ENCODE measurements around the gene C9orf50. TPM values are rescaled to one million over a fixed set of nuclear protein-coding genes. Genes with fewer than 3 reads are reported as not detected.
A peak's percentile ranks its signal among the peaks of the same experiment; 100 is the strongest.

Gene C9orf50
- total RNA-seq, 1 donor from 2014 or later: 0.87 TPM

DNA sequence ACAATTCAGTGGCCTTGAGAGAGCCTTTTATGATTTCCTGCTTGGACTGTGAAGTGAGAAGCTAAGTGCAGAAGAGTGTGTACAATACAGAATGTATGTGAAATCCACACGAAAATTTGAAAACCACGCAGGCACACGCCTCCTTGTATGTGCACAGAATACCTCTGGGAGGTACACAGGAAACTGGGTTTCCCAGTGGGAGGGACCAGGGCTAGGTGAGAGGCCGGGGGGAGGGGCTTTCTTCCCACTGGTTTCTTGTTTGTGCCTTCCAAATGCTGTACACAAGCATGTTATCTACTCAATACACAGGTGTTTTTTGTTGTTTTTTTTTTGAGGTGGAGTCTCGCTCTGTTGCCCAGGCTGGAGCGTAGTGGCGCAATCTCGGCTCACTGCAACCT is 16.1 kb downstream of the C9orf50 start:
- Mint-ChIP-seq H3K27me3 (ENCODE audit: low read depth) (no peaks in the 10 kb centered on the region), H3K4me3 (no peak overlapping the region), H3K27ac (peak overlapping the region; percentile 88), H3K36me3 (no peaks in the 10 kb centered on the region), H3K9me3 (no peaks in the 10 kb centered on the region), H3K4me1 (peaks cover 38% of the 10 kb centered on the region)
- TF ChIP-seq, protein P1, sequence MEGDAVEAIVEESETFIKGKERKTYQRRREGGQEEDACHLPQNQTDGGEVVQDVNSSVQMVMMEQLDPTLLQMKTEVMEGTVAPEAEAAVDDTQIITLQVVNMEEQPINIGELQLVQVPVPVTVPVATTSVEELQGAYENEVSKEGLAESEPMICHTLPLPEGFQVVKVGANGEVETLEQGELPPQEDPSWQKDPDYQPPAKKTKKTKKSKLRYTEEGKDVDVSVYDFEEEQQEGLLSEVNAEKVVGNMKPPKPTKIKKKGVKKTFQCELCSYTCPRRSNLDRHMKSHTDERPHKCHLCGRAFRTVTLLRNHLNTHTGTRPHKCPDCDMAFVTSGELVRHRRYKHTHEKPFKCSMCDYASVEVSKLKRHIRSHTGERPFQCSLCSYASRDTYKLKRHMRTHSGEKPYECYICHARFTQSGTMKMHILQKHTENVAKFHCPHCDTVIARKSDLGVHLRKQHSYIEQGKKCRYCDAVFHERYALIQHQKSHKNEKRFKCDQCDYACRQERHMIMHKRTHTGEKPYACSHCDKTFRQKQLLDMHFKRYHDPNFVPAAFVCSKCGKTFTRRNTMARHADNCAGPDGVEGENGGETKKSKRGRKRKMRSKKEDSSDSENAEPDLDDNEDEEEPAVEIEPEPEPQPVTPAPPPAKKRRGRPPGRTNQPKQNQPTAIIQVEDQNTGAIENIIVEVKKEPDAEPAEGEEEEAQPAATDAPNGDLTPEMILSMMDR (IDR thresholded peaks at IDR 0.05; ENCODE audit: unreplicated experiment): no peak
- no peak for DNase-seq (ENCODE audit: low spot score in 2 of 2, unreplicated experiment in 2 of 2)

DNA sequence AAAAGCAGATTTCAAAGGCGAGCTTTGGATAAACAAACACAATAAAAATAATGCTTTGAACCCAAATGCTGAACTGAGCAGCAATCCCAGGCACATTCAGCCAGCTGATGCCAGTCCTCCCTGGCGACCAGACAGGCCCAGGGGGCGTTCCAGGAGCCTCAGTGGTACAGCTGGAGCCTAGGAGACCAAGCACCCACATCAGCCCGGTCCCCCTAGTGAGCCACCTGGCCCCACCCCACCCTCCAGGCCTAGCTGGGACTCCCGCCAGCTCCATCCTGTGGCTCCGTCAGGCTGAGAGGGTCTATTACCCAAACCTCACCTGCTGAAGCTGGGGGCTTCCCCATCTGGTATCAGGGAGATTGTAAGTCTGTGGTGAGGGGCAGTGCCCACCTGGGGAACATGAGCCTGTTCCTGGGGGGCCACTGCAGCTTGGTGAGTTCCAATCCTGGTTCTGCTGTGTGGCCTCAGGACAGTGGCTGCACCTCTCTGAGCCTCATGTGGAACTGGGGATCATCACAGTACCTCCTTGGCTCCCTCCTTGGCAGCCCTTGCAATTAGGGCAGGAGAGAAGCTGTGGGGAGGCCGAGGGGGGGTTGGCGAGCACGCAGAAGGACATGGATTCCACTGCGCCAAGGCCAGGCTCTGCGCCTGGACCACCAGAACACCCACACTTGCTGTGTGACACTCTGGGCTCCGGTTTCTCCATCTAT is 16.7 kb downstream of the C9orf50 start:
- DNase-seq (ENCODE audit: low spot score in 2 of 2, unreplicated experiment in 2 of 2): no peak
- H3K36me3 Mint-ChIP-seq: no peaks in the 10 kb centered on the region
- H3K27me3 Mint-ChIP-seq (ENCODE audit: low read depth): no peaks in the 10 kb centered on the region
- TF ChIP-seq, protein P1 (IDR thresholded peaks at IDR 0.05; ENCODE audit: unreplicated experiment): no peak
- H3K27ac Mint-ChIP-seq: peak overlapping the region; percentile 90
- no peak overlapping the region for H3K4me3 Mint-ChIP-seq
- no peaks in the 10 kb centered on the region for H3K9me3 Mint-ChIP-seq
- H3K4me1 Mint-ChIP-seq: peaks cover 37% of the 10 kb centered on the region

DNA sequence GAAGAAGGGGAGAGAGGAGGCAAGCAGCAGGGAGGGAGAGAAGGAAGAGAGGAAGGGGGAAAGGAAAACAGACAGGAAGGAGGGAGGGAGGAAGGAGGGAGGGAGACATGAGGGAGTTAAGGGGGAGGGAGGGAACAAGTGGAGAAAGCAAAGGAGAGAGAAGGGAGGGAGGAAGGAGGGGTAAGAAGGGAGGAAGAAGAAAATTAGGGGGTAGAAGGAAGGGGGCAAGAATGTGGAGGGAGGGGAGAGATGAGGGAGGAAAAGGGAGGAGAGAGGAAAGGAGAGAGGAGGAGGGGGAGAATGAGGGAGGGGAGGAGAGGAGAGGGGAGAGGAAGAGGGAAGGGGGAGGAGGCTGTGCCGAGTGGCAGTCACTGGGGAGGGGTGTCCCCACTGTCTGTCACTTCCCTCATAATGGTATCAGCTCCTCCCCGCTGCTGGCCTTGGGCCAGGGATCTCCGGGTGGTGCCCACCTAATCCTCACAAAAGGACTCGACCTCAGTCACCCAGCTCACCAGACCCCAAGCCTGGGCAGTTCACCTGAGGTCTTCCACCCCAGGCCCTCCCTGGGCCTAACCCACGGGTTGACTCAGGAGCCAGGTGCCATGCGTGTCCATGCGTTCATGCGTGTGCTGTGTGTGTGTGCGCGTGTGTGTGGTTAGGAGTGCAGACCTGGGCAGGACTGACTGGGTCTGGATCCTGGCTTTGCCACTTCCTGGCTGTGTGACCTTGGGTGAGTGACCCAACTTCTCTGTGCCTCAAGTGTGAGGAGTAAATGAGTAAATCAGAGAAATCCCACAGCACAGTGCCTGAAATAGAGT is 18.1 kb downstream of the C9orf50 start:
- no peaks in the 10 kb centered on the region for H3K27me3 Mint-ChIP-seq (ENCODE audit: low read depth)
- TF ChIP-seq, protein P1 (IDR thresholded peaks at IDR 0.05; ENCODE audit: unreplicated experiment): no peak
- peaks cover 39% of the 10 kb centered on the region for H3K4me1 Mint-ChIP-seq
- no peaks in the 10 kb centered on the region for H3K36me3 Mint-ChIP-seq
- no peak for DNase-seq (ENCODE audit: low spot score in 2 of 2, unreplicated experiment in 2 of 2)
- peak overlapping the region; percentile 90 for H3K27ac Mint-ChIP-seq
- H3K4me3 Mint-ChIP-seq: no peak overlapping the region
- no peaks in the 10 kb centered on the region for H3K9me3 Mint-ChIP-seq

DNA sequence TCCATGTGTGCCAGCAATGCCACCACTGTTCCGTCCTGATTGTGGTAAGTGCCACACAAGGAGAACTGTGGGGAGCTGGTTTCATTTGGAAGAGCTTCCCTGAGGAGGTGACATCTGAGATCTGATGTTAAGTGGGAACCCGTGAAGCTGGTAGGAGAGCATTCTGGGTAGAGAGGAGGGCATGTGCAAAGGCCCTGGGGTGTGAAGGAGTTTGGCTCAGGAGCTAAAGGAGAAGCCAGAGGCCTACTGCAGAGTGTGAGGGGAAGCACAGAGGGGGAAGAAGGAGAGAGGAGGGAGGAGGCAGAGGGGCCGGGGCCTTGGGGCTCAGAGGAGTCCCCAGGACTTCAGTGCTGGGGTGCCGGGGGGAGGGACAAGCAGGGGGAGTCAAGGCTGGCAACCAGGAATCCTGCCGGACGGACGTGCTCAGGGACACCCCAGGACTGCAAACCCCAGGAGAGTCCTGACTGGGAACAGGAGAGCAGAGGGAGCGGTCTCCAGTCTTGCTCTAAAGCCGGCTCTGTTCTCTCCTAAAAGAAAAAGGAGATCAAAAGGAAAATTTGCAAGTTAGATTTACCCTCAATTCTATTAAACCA is 19.7 kb downstream of the C9orf50 start:
- Mint-ChIP-seq H3K4me3 (no peak overlapping the region), H3K27ac (peak overlapping the region; percentile 83), H3K4me1 (peaks cover 37% of the 10 kb centered on the region), H3K27me3 (ENCODE audit: low read depth) (no peaks in the 10 kb centered on the region), H3K36me3 (no peaks in the 10 kb centered on the region), H3K9me3 (no peaks in the 10 kb centered on the region)
- TF ChIP-seq, protein P1 (IDR thresholded peaks at IDR 0.05; ENCODE audit: unreplicated experiment): no peak
- no peak for DNase-seq (ENCODE audit: low spot score in 2 of 2, unreplicated experiment in 2 of 2)

DNA sequence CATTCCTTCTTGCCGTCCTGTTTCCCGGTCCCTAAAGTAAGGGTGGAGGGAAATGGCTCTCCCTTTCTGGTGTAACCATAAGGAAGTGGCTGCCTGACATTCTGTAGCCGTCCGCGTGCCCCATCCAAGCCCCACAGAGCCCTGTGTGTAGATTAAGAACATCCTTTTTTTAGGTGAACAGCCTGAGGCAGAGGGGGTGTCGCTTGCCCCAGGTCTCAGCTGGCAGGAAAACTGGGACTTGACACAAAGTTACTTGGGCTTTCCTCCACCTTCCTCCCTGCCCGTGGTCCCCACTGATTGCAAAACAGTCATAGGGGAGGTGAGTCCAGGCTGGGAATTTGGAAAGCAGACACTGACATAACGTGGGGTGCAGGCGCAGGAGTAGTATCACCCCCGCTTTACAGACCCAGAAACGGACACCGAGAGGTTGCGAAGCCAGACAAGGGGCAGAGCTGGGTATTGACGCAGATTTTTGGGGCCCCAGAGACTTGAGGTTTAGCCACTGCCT is 22.8 kb downstream of the C9orf50 start:
- no peaks in the 10 kb centered on the region for H3K36me3 Mint-ChIP-seq
- DNase-seq (ENCODE audit: low spot score in 2 of 2, unreplicated experiment in 2 of 2): no peak
- H3K27me3 Mint-ChIP-seq (ENCODE audit: low read depth): no peaks in the 10 kb centered on the region
- TF ChIP-seq, protein P1 (IDR thresholded peaks at IDR 0.05; ENCODE audit: unreplicated experiment): no peak
- no peaks in the 10 kb centered on the region for H3K9me3 Mint-ChIP-seq
- peak overlapping the region; percentile 52 for H3K4me3 Mint-ChIP-seq
- peaks cover 51% of the 10 kb centered on the region for H3K4me1 Mint-ChIP-seq
- peak overlapping the region; percentile 96 for H3K27ac Mint-ChIP-seq
